HG02759 (cell line): ENCODE results near the gene RAB7A.
"Not testable (repeated sequence)": the region's sequence is repeated elsewhere in the genome, so short reads cannot be mapped to it uniquely, and the experiment has no call there.

ENCODE experiments used
- ATAC-seq: cut with Tn5 transposase; IDR thresholded peaks from one replicate; pipeline ENCODE4 v1.9.1; 2021; ENCODE audit warnings: mild to moderate bottlenecking, moderate library complexity; ENCODE audit not compliant: unreplicated experiment

RAB7A gene

DNA sequence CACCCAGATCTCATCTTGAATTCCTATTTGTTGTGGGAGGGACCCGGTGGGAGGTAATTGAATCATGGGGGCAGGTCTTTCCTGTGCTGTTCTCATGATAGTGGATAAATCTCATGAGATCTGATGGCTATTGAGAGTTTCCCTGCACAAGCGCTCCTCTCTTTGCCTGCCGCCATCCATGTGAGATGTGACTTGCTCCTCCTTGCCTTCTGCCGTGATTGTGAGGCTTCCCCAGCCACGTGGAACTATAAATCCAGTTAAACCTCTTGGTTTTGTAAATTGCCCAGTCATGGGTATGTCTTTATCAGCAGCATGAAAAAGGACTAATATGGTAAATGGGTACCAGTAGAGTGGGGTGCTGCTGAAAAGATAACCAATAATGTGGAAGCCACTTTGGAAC, 23.6 kb downstream of the RAB7A start:
- ATAC-seq, result not testable (repeated sequence)

DNA sequence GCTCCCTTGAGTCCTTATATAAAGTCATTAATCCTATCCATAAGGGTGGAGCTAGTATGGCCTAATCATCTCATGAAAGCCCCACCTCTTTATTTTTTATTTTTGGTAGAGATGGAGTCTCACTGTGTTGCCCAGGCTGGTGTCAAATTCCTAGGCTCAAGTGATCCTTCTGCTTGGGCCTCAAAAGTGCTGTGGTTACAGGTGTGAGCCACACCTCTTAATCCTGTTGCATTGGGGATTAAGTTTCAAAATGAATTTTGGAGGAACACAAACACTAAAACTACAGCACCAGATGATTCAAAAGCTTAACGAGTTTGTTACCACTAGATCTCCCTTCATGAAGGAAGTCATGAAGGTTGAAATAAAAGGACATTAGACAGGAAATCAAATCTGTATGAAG, 27.7 kb downstream of the RAB7A start:
- no peak for ATAC-seq

DNA sequence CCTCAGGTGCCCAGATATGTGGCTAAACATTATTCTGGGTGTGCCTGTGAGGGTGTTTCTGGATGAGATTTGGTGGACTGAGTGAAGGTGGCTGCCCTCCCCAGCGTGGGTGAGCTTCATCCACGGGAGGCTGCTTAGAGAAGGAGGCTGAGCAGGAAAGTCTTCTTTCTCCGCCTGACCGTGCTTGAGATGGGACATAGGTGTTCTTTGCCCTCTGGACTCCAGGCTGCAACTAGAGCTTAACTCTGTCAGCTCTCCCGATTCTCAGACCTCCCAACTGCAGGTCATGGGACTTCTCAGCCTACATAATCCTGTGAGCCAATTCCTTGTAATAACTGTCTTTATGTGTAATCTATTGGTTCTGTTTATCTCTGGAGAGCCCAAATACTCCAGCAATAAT, 34.1 kb downstream of the RAB7A start:
- ATAC-seq, result no peak

DNA sequence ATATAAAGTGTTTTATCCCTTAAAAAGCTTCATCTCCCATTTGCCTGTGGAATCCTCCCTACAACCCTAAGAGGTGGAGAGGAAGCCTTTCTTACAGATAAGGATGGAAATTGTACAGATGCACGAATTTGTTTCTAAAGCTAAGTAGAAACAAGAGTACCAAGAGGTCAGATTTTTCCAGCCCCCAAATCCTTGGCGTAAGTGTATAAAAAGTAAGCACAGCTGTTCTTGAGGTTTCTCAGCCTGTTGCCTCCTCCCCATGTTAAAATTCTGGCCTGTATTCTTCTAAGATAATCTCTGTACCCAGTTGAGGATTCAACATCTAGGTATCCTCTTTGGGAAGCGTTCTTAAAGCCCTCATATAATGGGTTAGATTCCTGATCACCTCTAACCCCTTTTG, 34.9 kb downstream of the RAB7A start:
- no peak for ATAC-seq

DNA sequence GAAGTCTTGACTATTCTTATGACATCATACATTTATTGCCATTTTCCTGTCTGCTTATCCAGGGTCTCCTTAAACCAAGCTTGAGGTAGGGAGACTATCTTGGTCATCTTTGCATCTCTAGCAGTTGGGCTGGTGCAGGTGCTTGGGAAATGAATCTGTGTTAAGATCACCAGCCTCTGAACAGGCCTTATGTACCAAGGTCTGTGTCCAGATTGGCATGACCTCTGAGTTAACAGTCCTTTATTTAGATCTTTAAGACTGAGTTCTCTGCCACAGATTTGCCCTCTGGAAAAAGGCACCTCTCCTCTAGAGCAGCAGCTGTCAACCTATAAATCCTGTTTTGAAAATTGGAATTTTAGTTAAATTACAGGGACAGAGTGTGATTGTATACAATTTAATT, 35.4 kb downstream of the RAB7A start:
- ATAC-seq, result no peak

DNA sequence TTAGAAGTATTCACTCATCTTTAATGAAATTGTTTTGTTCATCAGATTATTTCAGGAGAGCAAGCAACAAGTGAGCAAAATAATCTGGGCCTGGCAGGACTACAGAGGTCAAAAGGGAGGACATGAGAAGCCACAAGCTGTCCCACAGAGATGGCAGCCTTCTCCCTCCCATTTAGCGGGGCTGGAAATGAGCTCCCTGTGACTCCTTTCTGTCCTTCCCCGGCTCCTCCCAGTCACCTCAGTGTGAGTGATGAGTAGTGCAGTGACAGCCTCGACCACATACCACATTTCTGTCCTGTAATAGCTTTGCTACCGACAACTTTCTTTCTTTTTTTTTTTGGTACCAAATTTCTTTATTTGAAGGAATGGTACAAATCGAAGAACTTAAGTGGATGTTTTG, 38.0 kb downstream of the RAB7A start:
- no peak for ATAC-seq

DNA sequence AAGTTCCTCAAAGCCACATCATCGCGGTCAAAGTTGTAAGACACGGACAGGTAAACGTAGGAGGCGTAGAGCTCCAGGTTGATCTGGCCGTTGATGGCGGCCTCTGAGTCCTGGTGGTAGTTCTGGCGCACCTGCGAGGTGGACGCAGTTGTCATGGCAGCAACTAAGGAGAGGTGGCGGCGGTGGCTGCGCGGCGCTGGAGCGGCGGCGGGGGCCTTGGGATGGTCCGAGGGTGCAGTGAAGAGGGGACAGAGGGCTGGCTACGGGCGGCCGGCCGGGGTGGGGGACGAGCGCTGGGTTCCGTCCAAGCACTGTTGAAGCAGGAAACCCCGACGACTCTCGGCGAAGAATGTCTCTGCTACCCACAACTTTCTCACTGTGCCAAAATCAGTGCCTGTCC, 38.9 kb downstream of the RAB7A start:
- no peak for ATAC-seq

DNA sequence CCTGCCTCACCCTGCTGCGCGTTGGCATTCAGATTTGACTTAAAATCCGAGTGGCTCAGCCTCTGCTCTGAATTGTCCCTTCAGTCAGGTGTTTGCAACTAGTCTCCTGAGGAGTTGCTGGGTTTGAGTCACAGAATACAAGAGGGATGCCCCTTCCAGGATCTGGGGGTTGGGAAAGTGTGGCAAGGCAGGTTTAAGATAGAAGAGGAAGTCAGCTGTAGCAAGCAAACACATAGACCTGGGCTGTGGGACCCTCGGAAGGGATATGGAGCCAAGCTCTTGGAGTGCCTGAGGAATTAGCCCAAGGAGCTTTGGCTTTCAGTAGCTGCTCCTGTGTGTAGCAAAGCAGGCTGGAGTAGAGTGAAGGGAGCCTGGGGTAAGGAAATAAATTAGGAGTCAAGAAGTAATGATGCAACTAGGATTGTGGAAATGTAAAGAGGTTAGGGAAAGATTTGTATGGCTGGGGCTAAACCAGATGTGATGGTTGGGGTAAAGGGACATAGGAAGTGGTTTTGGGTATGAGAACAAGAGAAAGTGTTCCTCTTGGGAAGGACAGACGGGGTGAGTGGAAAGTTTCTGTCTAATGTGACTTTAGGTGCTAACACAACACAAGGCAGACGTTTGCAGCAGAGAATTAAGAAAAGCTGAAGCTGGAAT, 41.2 kb downstream of the RAB7A start:
- no peak for ATAC-seq

DNA sequence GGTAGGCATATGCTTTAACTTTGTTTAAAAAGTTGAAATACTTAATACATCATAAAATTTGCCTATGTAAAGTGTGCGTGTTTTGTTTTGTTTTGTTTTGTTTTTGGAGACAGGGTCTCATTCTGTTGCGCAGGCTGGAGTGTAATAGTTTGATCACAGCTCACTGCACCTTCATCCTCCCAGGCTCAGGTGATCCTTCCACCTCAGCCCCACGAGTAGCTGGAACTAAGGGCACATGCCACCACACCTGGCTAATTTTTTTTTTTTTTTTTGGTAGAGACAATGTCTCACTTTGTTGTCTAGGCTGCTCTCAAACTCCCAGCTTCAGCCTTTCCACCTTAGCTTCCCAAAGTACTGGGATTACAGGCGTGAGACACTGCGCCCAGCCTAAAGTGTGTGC, 42.5 kb downstream of the RAB7A start:
- ATAC-seq, result no peak

DNA sequence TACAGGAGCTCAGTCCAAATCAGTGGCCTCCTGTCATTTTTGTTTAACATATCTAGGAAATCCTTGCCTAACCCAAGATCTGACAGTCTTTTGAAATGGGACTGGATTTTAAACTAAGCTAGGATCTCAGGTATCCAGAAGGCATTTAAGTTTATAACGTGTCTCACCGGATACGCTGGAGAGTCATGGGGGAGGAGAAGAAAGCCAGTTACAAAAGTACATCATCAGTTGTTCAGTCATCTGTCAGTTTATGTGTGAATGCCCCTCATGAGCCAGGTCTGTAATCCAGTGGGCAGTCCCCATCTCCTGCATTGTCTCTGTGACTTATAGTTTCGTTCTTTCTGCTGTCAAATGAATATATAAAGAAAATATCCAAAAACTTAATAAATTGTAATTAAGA, 44.4 kb downstream of the RAB7A start:
- ATAC-seq, result no peak

DNA sequence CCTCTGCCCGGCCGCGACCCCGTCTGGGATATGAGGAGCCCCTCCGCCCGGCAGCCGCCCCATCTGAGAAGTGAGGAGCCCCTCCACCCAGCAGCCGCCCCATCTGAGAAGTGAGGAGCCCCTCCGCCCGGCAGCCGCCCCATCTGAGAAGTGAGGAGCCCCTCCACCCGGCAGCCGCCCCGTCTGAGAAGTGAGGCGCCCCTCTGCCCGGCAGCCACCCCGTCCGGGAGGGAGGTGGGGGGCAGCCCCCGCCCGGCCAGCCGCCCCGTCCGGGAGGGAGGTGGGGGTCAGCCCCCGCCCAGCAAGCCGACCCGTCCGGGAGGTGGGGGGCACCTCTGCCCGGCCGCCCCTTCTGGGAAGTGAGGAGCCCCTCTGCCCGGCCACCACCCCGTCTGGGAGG, 47.2 kb downstream of the RAB7A start:
- ATAC-seq, result not testable (repeated sequence)

DNA sequence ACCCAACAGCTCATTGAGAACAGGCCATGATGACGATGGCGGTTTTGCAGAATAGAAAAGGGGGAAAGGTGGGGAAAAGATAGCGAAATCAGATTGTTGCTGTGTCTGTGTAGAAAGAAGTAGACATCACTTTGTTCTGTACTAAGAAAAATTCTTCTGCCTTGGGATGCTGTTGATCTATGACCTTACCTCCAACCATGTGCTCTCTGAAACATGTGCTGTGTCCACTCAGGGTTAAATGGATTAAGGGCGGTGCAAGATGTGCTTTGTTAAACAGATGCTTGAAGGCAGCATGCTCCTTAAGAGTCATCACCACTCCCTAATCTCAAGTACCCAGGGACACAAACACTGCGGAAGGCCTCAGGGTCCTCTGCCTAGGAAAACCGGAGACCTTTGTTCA, 47.6 kb downstream of the RAB7A start:
- ATAC-seq, result not testable (repeated sequence)

DNA sequence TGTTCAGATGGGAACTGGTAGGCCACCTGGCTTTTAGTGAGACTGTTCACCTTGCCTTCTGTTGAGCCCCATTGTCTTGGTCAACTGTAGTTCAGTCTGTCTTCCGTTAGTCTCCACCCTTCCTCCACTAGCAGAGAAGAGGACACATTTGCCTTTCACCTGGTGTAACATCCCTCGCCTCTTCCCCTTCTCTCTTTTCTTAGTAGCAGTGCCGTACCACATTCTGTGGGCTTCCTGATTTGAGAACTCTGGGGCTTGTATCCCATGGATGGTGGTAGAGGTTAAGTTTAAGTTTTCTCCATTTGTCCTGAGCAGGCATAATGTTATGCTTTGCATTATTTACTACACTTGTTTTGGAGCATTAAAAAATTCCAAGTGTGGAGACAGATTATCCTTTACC, 49.3 kb downstream of the RAB7A start:
- no peak for ATAC-seq

DNA sequence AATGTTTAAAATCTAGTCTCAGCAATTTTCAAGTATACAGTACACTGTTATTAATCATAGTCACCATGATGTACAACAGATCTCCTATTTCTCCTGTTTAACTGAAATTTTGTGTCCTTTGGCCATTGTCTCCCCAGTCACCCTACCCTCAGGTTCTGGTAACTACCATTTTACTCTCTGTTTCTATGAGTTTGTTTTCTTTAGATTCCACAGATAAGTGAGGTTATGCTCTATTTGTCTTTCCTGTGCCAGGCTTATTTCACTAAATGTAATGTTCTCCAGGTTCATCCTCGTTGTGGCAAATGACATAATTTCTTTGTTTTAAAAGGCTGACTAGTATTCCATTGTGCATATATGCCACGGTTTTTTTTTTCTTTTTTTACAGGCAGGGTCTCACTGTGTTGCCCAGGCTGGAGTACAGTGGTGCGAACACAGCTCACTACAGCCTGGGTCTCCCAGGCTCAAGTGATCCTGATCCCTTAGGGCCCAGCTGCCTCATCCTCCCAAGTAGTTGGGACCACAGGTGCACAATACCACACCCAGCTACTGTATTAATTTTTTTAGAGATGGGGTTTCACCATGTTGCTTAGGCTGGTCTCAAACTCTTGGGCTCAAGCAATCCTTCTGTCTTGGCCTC, 50.0 kb downstream of the RAB7A start:
- no peak for ATAC-seq

DNA sequence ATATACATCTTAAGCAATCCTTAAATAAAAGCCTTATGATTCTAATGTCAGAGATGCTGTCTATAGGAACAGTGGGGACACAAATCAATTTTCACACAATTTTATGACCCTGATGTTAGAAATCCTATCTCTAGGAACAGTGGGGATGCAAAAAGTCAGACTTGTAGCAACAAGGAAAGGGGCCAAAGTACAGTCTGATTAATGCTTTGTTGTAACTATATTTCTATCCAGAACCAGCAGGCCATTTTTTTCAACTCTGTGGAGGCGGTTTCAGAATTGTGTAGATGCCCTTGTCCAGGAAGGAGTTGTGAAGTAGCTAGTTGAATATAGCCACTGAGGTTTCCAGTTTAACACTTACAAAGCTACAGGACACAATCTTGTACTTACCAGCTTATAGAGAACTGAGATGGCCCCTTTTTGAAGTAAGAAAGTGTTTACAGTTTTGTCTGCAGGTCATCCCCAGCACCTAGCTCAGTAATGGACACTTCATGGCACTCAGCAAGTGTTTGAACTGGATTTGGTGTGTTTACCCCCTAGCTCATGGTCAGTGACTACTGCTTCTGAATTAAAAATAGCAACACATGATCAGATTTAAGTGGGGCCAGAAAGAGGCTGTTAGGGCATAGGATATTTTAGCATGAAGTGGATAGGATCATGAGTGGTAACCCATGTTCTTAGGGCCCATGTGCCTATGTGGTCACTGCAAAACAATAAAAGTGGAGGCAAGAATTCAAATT, 54.3 kb downstream of the RAB7A start:
- ATAC-seq, result no peak

DNA sequence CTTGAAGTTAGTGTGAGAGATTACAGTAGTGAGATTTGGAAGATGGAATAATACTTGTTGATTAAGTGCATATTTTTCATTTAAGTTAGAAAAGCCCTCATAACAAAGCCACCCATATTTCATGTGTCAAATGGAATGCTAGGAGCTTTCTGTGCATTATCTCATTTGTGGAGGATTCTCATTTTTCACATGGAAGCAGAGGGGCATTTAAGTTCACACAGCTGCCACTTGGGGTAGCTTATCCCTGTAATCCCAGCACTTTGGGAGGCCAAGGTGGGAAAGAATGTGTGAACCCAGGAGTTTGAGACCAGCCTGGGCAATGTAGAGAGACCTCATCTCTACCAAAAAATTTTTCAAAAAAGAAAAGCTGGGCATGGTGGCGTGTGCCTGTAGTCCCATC, 55.2 kb downstream of the RAB7A start:
- no peak for ATAC-seq

DNA sequence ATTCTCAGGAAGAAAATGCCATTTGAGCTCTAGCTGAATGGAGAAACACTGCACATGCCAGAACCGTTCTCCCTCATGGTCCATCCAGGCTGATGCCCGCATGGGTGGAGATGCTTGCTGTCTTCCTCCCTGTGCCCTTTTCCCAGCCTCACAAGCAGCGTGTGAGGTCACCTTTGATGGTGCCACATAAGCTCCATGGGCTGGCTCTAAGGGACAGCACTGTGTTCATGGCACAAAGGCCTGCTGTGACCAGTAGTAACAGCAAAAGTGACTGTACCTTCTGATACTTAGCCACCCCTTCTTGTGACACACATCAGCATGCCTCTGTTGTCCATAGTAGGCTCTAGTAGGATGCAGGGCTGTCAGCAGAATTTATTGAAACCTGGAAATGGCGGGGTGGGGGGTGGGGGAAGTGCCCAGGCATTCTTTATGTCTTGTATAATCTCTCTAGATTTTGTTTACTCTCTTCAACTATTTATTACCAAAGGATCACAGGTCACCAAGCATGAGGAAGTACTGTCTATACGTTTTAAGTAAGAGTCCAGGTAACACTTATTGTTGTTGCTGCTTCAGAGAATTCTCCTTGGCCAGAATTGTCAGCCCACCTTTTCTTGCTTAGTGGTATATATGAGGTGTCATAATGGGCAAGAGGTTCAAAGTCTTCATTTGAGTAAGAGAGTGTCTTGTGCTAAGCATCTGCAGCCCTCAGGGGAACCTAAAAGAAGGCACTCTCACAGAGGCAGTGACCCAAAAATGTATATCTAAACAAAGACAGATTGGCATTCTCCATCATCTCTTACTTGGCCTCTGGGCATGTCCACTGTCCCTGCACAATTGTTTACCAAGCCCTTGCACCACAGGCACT, 56.5 kb downstream of the RAB7A start:
- ATAC-seq, result no peak

DNA sequence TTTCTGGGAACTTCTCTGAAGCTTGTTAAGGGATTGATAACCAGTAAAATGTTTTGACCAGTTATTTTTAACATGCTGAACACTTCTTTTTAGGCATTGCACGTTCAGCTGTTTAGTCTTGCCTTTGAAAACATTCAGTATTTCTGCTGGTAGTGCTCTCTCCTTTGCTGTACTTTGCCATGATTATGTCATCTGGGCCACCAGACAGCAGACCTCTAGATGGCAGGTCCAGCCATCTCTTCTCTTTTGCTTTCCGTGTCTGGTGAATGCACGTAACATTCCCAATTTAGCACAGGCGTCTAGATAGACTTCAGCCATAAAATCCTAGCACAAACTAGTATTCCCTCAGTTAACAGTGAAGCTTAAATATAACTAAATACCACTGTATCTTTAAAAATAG, 57.8 kb downstream of the RAB7A start:
- no peak for ATAC-seq

DNA sequence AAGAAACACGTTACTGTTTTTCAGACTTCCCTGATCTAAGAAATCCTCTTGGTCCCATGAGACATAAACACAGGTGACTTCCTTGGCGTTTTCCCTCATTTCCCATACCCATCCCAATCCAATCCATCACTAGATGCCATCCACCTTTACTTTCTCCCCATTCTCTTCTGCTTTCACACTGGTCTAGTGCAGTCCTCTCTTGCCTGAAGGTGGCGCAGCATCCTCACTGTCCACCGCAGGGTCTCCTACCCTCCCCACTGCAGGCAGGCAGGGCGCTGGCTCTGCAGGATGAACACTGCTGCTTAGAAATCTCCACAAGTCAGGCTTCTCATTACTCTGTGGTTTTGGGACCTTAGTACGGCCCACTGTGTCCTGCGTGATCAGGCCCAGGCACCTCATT, 58.2 kb downstream of the RAB7A start:
- no peak for ATAC-seq

DNA sequence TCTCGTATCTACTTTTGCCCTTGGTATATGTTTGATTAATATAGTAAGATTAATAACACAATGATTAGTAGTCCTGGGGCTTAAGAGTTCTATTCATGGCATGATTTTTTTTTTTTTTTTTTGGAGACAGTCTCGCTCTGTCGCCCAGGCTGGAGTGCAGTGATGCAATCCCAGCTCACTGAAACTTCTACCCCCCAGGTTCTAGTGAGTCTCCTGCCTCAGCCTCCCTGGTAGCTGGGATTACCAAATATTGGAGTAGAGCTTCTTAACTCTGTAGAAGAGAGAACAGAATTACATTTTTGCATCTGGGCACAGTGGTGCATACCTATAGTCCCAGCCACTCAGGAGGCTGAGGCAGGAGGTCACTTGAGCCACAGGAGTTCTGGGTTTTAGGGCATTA, 58.9 kb downstream of the RAB7A start:
- no peak for ATAC-seq

DNA sequence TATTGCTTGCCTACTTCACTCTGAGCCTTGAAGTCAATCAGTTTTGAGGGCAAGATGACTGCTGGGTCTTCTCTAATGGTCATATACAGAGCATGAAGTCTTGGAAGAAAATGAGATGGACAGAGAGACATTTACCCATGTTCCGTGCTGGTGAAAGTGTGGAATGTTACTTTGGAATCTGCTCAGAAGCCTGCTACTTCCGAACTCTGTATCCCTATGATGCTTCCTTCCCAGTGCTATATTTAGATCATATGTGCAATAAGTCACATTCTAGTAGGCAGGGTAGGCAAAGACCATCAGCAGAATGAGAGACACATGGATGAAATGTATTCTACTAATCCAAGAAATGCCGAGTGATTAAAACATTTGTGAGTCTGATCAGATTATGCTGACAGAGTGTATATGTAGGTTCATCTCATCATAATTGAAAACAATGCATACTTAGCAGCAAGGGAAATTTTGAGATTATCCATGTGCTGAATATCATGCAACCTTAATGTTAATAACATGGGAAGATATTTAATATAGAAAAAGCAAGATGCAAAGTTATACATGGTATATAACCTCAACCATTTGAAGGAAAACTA, 60.5 kb downstream of the RAB7A start:
- no peak for ATAC-seq
